Jurkat, Clone E6-1 (cell line): ENCODE measurements around the gene EED.
A peak's percentile ranks its signal among the peaks of the same experiment; 100 is the strongest.

Experiments used
- DNase-seq: peaks from one replicate; pipeline ENCODE4 v3.0.0-alpha.2; 2011; ENCODE audit warnings: low read depth, low spot score
- H3K4me3 ChIP-seq: 2 replicates; pipeline ENCODE4 v1.5.1; 2011; ENCODE audit warnings: mild to moderate bottlenecking, low read length, control low read depth, moderate library complexity

The EED gene

GRCh38 chr11:86245369-86246292 is 1.1 kb downstream of the EED start:
- no peak for DNase-seq

DNA sequence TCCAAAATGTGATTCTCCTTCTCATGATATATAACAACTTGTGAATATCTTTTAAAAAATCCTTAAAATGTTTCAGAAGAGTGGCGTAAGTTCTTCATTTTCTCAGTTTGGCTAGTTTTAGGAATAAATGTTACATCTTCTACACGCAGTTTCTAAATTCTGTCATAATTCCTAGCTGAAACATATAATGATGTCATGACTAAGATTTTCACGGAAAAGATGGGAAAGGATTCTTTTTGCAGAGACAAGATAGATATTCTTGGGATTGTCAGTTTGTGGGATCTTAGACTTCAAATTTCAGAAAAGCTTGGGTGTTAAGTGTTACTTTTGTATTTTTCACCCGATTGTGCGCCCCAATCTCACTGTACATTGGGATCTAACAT is 1.7 kb downstream of the EED start:
- peak overlapping the region; percentile 94 for H3K4me3 ChIP-seq
- DNase-seq: no peak

More at GRCh38 chr11:86245369-86246292, 1.1 kb downstream of the EED start:
- peak overlapping the region; percentile 94 for H3K4me3 ChIP-seq

DNA sequence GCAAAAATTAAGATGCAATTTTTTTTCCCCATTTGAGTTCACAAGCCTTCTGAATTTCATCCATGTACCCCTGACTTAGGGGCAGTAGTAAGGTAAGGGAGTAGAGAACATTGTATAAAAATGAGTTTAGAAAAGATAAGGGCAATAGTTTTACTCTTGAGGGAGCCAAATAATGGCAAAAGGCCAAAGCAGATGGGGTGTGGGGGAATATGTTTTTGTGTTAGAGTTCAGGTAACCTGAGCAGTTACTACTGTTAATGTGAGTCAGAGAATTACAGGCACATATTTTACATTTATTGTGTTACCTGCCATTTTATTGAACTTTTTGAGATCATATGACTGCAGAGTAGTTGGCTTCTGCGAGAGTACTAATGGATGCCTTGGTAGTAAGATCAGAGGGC is 3.1 kb downstream of the EED start:
- no peak overlapping the region for H3K4me3 ChIP-seq
- no peak for DNase-seq

GRCh38 chr11:86248609-86249008 is 4.1 kb downstream of the EED start:
- no peak for DNase-seq
- H3K4me3 ChIP-seq: no peak overlapping the region

GRCh38 chr11:86249307-86250098 is 5.0 kb downstream of the EED start:
- no peak for DNase-seq

DNA sequence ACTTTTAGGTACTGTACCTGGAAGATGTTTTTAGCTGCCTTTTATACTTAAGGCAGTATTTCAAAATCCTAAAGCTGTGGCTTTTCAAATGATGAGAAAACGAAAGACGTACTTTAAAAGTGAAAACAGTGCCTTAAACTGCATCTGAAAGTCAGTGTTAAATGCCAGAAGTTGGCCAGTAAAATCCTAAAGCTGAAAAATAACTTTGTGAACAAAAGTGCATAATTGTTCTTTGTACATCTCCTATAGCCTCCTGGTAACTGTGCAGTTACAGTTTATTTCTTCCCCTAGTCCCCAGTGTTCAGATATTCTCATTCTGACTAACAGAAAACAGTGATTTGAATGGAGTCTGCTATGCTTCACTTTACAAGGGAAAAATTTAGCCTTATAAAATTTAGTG is 6.8 kb downstream of the EED start:
- DNase-seq: no peak
- no peak overlapping the region for H3K4me3 ChIP-seq

More at GRCh38 chr11:86249307-86250098, 5.0 kb downstream of the EED start:
- H3K4me3 ChIP-seq: no peak overlapping the region

- DNase-seq: no peak
- H3K4me3 ChIP-seq: no peak overlapping the region
Measured at GRCh38 chr11:86255896-86256295, 11.3 kb downstream of the EED start.

GRCh38 chr11:86256608-86257007 is 12.1 kb downstream of the EED start:
- H3K4me3 ChIP-seq: no peak overlapping the region
- DNase-seq: no peak

- H3K4me3 ChIP-seq: no peak overlapping the region
- DNase-seq: no peak
Measured at GRCh38 chr11:86257446-86257845, 12.9 kb downstream of the EED start.

GRCh38 chr11:86259730-86260129 is 15.2 kb downstream of the EED start:
- no peak overlapping the region for H3K4me3 ChIP-seq
- no peak for DNase-seq

- DNase-seq: no peak
- H3K4me3 ChIP-seq: no peak overlapping the region
Measured at GRCh38 chr11:86261328-86261727, 16.8 kb downstream of the EED start.

GRCh38 chr11:86262387-86262786 is 17.8 kb downstream of the EED start:
- H3K4me3 ChIP-seq: no peak overlapping the region
- DNase-seq: no peak

GRCh38 chr11:86264649-86265048 is 20.1 kb downstream of the EED start:
- H3K4me3 ChIP-seq: no peak overlapping the region
- no peak for DNase-seq

DNA sequence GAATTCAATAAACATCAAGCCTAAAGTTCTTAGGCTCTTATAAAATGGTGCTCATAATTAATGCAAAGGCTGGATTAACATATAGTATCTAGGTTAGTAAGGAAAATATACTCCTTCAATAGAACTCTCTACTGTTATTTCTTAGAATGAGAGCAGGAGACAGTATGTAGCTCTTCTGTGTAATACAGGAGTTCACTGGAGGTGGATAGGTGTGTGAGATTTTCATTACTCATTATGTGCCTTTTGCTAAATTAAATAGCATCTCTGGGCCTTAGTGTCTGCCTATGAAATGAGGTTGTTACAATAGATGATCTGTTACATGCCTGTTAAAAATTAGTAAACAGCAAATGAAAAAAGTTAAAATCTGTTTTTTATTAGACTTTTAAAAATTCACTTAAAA is 20.6 kb downstream of the EED start:
- DNase-seq: no peak
- H3K4me3 ChIP-seq: no peak overlapping the region

DNA sequence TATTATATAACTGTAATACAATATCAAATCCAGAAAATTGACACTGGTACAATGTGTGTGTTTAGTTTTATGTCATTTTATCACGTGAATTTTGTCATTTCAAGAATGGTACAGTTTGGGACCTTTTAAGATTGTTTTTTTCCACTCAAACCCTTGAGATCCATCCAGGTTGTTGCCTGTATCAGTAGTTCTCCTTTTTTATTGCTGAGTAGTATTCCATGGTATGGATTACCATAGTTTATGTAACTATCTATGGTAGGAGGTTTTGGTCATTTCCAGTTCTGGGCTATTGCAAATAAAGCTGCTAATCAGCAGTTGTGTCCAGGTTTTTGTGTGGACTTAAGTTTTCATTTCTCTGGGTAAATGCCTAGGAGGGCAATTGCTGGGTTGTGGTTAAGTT is 25.1 kb downstream of the EED start:
- H3K4me3 ChIP-seq: no peak overlapping the region
- no peak for DNase-seq

DNA sequence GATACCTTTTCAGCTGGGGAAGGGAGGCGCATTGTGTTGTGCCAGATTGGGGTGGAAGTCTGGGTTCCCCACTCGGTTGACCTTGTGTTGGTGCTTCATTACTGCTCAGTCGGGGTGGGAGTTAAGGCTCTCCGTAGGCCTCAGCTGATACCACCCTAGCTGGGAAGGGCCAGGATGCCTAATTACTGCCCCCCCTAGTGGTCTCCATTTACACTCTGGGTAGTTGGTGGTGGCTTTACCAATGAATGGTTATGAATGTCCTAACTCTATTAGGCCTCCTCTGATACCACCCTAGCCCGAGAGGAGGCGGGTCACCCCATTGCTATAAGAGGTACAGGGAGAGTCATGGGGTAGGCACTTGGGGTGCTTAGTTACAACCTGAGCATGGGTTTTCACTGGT is 29.9 kb downstream of the EED start:
- no peak for DNase-seq
- H3K4me3 ChIP-seq: no peak overlapping the region

- H3K4me3 ChIP-seq: no peak overlapping the region
- DNase-seq: no peak
Measured at GRCh38 chr11:86274999-86275398, 30.4 kb downstream of the EED start.

DNA sequence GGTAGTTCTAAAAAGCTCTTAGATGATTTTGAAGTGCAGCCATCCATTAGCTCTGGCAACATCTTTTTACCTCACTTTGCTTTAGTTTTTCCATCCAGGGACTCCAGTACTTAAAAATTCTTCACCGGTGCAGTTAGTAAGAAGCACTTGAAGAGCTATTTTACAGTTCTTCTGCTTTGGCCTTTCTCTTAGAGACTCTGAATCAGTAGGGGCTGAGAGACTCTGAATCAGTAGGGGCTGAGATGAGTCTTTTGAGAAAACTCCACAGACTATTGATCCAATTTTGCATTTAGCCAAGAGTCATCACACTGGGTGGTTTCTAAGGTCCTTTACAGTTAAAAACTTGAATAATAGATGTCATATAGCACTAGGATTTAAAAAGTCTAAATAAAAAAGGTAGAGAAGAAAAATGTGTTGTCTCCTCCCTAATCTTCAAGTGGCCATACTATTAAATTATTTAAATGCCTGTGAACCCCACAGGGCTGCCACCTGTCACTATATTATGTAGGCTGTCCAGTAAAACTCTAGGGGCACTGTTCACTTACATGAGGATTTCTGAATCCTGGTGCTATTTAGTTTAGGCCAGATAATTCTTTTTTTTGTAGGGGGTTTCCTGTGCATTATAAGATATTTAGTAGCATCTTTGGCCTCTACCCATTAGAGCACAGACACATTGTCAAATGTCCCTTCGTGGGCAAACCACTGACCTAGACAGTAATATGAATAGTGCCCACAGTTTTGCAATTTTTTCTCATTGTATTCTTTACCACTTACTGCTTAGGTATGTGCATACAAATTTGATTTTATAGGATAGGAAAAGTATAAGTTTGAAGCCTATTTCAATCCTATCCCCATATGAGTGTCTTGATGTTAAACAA is 31.2 kb downstream of the EED start:
- H3K4me3 ChIP-seq: no peak overlapping the region
- no peak for DNase-seq

DNA sequence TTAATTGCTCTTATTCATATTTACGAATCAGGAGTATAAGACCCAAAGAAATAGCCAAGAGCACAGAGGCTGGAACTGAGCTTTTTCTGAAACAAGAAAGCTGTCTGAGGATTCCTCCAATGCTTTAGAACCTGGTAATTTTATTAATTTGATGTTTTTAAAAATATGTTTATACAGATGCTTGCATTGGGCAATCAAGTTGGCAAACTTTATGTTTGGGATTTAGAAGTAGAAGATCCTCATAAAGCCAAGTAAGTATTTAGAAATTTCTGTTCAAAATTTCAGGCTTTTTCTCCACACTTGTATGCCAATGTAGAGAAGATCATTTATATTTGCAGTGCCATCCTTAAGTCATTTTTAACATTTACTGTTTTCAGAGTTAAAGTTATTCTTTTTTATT is 33.2 kb downstream of the EED start:
- H3K4me3 ChIP-seq: no peak overlapping the region
- DNase-seq: no peak
